Stimulated activated CD4-positive, alpha-beta T cell treated with anti-CD3 and anti-CD28 coated beads, Interleukin-4, amount 100 ng/mL, for 1 hour (primary cell): ENCODE measurements around the gene ARPC2.

Source experiments
- DNase-seq: peaks from one replicate; pipeline ENCODE4 v3.0.0-alpha.2; 2020

The ARPC2 gene

GRCh38 chr2:218217360-218218267 is 625 bp downstream of the ARPC2 start:
- peak; percentile 77 for DNase-seq

GRCh38 chr2:218218268-218219185 is 1.5 kb downstream of the ARPC2 start:
- no peak for DNase-seq

- DNase-seq = no peak
Observed at GRCh38 chr2:218219934-218220333, 2.9 kb downstream of the ARPC2 start.

- no peak for DNase-seq
Observed at GRCh38 chr2:218221000-218221399, 4.0 kb downstream of the ARPC2 start.

- peak; percentile 19 for DNase-seq
Observed at GRCh38 chr2:218223046-218223445, 6.1 kb downstream of the ARPC2 start.

- no peak for DNase-seq
Observed at GRCh38 chr2:218224186-218224585, 7.2 kb downstream of the ARPC2 start.

- DNase-seq = no peak
Observed at GRCh38 chr2:218226903-218227302, 9.9 kb downstream of the ARPC2 start.

GRCh38 chr2:218228366-218229090 is 11.5 kb downstream of the ARPC2 start:
- DNase-seq = no peak

GRCh38 chr2:218229239-218229638 is 12.2 kb downstream of the ARPC2 start:
- DNase-seq = peak; percentile 13

GRCh38 chr2:218229851-218230250 is 12.9 kb downstream of the ARPC2 start:
- DNase-seq = no peak

GRCh38 chr2:218230882-218231281 is 13.9 kb downstream of the ARPC2 start:
- no peak for DNase-seq

- no peak for DNase-seq
Observed at GRCh38 chr2:218233543-218233942, 16.6 kb downstream of the ARPC2 start.

GRCh38 chr2:218234521-218234920 is 17.5 kb downstream of the ARPC2 start:
- DNase-seq = no peak

GRCh38 chr2:218235017-218235416 is 18.0 kb downstream of the ARPC2 start:
- no peak for DNase-seq

GRCh38 chr2:218236829-218237228 is 19.8 kb downstream of the ARPC2 start:
- no peak for DNase-seq

GRCh38 chr2:218238887-218239286 is 21.9 kb downstream of the ARPC2 start:
- DNase-seq = no peak

GRCh38 chr2:218244204-218244603 is 27.2 kb downstream of the ARPC2 start:
- no peak for DNase-seq

GRCh38 chr2:218244665-218245064 is 27.7 kb downstream of the ARPC2 start:
- DNase-seq = no peak

- no peak for DNase-seq
Observed at GRCh38 chr2:218245214-218245613, 28.2 kb downstream of the ARPC2 start.

GRCh38 chr2:218249691-218250090 is 32.7 kb downstream of the ARPC2 start:
- no peak for DNase-seq

- DNase-seq = no peak
Observed at GRCh38 chr2:218252509-218253231, 35.7 kb downstream of the ARPC2 start.

GRCh38 chr2:218253232-218253625 is 36.2 kb downstream of the ARPC2 start:
- DNase-seq = no peak
